WERI-Rb-1 (cell line): ENCODE results near the gene MARCO.
A peak's percentile ranks its signal among the peaks of the same experiment; 100 is the strongest.

ENCODE experiments used
- DNase-seq: peaks from one replicate; pipeline ENCODE4 v3.0.0-alpha.2; 2020
- H3K27ac ChIP-seq: fragments of 250-450 bp; sonication (Bioruptor Pico); 2 replicates; pipeline ENCODE4 v1.5.1; 2020; ENCODE audit warnings: mild to moderate bottlenecking, moderate library complexity
- H3K27me3 ChIP-seq: fragments of 250-450 bp; sonication (Bioruptor Pico); 2 replicates; pipeline ENCODE4 v1.5.1; 2021; ENCODE audit warnings: mild to moderate bottlenecking, low read depth, moderate library complexity; ENCODE audit not compliant: insufficient read depth, severe bottlenecking
- H3K36me3 ChIP-seq: fragments of 250-450 bp; sonication (Bioruptor Pico); 2 replicates; pipeline ENCODE4 v1.5.1; 2020; ENCODE audit warnings: mild to moderate bottlenecking, moderate library complexity
- H3K4me3 ChIP-seq: 2 replicates; pipeline ENCODE4 v1.5.1; 2011; ENCODE audit warnings: low read depth, mild to moderate bottlenecking, control low read depth, low read length
- H3K9me3 ChIP-seq: fragments of 250-450 bp; sonication (Bioruptor Pico); 2 replicates; pipeline ENCODE4 v1.5.1; 2021; ENCODE audit warnings: mild to moderate bottlenecking, moderate library complexity; ENCODE audit not compliant: severe bottlenecking
- CTCF ChIP-seq: IDR thresholded peaks from 2 replicates; pipeline ENCODE4 v1.5.1; 2011; ENCODE audit warnings: low read depth, mild to moderate bottlenecking, control low read depth, inconsistent platforms, low read length

The MARCO gene

GRCh38 chr2:119004602-119005001 lies 62.6 kb downstream of the MARCO start:
- Histone ChIP-seq H3K27ac (no peak overlapping the region), H3K36me3 (no peaks in the 10 kb centered on the region), H3K9me3 (peaks cover 20% of the 10 kb centered on the region), H3K4me3 (no peak overlapping the region), H3K27me3 (no peaks in the 10 kb centered on the region)
- DNase-seq: no peak
- TF ChIP-seq CTCF: no peak

- no peak overlapping the region for H3K27ac ChIP-seq
- DNase-seq: no peak
Measured at GRCh38 chr2:119005051-119005450, 63.1 kb downstream of the MARCO start.

GRCh38 chr2:119005555-119005954 lies 63.6 kb downstream of the MARCO start:
- TF ChIP-seq CTCF: no peak

More at GRCh38 chr2:119005051-119005450, 63.1 kb downstream of the MARCO start:
- Histone ChIP-seq H3K4me3 (no peak overlapping the region), H3K9me3 (peaks cover 20% of the 10 kb centered on the region), H3K27me3 (no peaks in the 10 kb centered on the region), H3K36me3 (no peaks in the 10 kb centered on the region)
- TF ChIP-seq CTCF: no peak

DNA sequence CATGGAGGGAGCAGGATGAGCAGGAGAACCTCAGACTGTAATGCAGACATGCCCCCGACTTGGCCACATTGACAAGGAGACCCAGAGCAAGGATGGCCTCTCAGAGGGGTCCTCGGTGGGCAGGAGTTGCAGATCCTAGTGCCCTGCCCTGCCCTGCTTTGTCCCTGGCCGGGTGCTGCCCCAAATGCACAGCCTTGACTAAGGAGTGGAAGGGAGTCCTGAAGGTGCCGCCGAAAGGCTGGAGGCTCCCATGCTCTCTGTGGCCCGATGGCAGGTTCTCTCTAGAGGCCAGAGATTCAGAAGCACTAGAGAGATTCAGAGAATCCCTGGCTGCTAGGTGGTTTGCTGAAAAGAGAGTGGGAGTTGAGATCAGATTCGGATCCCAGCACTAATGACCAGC lies 64.4 kb downstream of the MARCO start:
- Histone ChIP-seq H3K4me3 (no peak overlapping the region), H3K27me3 (no peaks in the 10 kb centered on the region), H3K27ac (no peak overlapping the region), H3K9me3 (peaks cover 20% of the 10 kb centered on the region), H3K36me3 (no peaks in the 10 kb centered on the region)
- no peak for TF ChIP-seq CTCF
- no peak for DNase-seq

More at GRCh38 chr2:119005555-119005954, 63.6 kb downstream of the MARCO start:
- H3K27me3 ChIP-seq: no peaks in the 10 kb centered on the region
- no peak for DNase-seq
- H3K27ac ChIP-seq: no peak overlapping the region
- no peaks in the 10 kb centered on the region for H3K36me3 ChIP-seq
- peaks cover 20% of the 10 kb centered on the region for H3K9me3 ChIP-seq
- no peak overlapping the region for H3K4me3 ChIP-seq

- DNase-seq: peak; percentile 70
- Histone ChIP-seq H3K27me3 (no peaks in the 10 kb centered on the region), H3K9me3 (peaks cover 17% of the 10 kb centered on the region), H3K27ac (no peak overlapping the region), H3K36me3 (no peaks in the 10 kb centered on the region), H3K4me3 (no peak overlapping the region)
- peak; percentile 59 for TF ChIP-seq CTCF
Measured at GRCh38 chr2:119008108-119008507, 66.1 kb downstream of the MARCO start.

DNA sequence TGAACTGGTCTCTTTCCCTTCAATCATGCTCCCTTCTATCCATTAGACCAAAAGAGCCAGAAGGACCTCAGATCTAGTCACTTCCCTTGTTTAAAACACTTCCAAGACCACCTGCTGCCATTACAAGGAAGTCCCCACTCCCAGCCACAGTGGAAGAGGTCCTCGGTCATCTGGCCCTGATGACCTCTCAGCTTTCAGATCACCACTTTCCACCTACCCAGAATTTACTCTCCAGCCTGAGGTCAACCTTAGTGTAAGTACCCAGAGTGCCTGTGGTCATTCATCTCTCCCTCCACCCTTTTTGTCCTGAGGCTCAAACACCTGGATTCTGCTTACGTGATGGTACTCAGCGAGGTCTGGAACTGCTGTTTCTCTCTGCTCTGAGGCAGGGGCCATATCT lies 67.1 kb downstream of the MARCO start:
- no peaks in the 10 kb centered on the region for H3K36me3 ChIP-seq
- peaks cover 15% of the 10 kb centered on the region for H3K9me3 ChIP-seq
- no peak overlapping the region for H3K4me3 ChIP-seq
- no peak for DNase-seq
- no peak overlapping the region for H3K27ac ChIP-seq
- no peak for TF ChIP-seq CTCF
- H3K27me3 ChIP-seq: no peaks in the 10 kb centered on the region
